G401 (cell line): ENCODE data around the gene KAT2A. TPM values are rescaled to one million over a fixed set of nuclear protein-coding genes. Genes with fewer than 3 reads are reported as not detected.

Source experiments
- DNase-seq: peaks from one replicate; pipeline ENCODE4 v3.0.0-alpha.2; 2015; ENCODE audit warnings: low spot score
- in situ Hi-C: cut with HindIII; loops from 2 replicates; pipeline ENCODE4 v1.10.0; 2016; ENCODE audit warnings: low sequenced_read_pairs, mixed read lengths
- total RNA-seq: library from RNA; depleted of rRNA; stranded (reverse); fragments of >200 nt; shearing (Covaris generic); gene quantifications from 2 replicates; pipeline ENCODE4 v1.2.3, GENCODE V29; 2014

The KAT2A gene
- total RNA-seq, 1 experiment from 2014 or later: 28.6 TPM

GRCh38 chr17:42136654-42137051, 15.5 kb upstream of the KAT2A start:
- no peak for DNase-seq
- in situ Hi-C loops: loop anchor here (5.0 kb wide), 1 partner anchor 71 kb away; no protein-coding TSS in a partner anchor

DNA sequence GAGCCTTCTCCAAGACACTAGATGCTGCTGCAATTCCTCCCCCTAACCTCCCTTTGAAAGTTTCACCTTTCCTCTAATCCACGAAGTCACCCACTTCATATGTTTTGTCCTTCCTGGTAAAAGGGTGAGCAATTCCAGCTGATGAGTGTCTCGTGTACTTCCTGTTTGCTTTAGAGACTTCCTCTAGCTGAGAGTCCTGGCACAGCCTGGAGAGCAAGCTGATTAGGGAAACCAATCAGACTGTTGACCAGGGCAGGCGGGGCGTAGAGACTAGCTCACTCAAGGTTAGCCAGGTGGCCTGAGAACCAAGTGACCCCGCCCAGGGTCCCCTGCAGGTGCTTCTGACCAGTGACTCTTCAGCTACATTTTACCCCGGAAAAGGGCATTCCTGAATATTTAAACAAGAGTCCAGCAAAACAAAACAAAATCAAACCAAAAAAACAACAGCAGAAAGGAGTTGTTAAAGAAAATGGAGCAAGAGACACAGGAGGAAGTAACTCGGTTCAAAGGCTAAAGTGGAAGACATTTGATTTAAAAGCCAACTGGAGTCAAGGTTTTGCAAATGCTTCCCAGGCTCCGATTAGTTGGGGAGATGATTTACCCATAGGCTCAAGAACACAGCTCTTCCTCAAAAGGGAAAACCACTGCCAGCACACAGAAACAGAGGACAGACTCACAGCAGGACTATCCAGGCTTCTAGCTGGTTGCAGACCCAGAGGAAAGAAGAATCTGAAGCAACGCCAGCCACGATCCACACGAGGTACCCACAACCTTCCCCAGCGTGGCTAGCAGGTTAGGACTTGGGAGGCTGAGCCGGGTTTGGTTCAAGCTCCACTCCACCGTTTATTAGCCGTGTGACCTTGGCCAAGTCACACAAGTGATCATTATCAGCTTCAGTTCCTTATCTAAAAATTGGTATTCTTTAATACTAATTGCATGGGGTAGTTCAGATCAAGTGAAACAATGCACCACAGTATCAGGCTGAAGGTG, 14.8 kb upstream of the KAT2A start:
- no peak for DNase-seq
- in situ Hi-C loops: loop anchor here (5.0 kb wide), 1 partner anchor 71 kb away; no protein-coding TSS in a partner anchor

GRCh38 chr17:42135151-42135550, 14.0 kb upstream of the KAT2A start:
- in situ Hi-C loops: loop anchor here (5.0 kb wide), 1 partner anchor 72 kb away; no protein-coding TSS in a partner anchor
- DNase-seq: no peak

GRCh38 chr17:42133461-42134041, 12.4 kb upstream of the KAT2A start:
- DNase-seq: no peak
- in situ Hi-C loops: no loop called here

DNA sequence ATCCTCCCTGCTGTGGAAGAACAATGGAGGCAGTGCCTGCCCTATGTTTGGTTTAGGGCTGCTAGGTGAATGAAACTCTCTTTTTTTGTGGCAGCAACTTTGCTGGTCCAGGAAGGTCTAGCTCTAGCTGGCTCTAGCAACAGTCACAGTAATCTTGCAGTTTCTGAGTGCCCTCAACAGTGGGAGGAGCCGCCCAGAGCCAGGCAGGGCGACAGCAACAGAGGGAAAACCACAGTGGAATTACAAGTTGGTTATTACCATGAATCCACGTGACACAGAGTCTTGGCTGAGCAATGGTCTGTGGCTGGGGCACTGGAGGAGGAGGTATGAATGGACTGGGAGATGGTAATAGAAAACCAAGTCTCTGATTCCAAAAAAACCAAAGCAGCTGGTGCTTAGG, 11.8 kb upstream of the KAT2A start:
- in situ Hi-C loops: no loop called here
- DNase-seq: no peak

GRCh38 chr17:42131981-42132432, 10.8 kb upstream of the KAT2A start:
- no peak for DNase-seq
- in situ Hi-C loops: no loop called here

GRCh38 chr17:42131232-42131631, 10.1 kb upstream of the KAT2A start:
- in situ Hi-C loops: no loop called here
- no peak for DNase-seq

GRCh38 chr17:42130310-42130936, 9.3 kb upstream of the KAT2A start:
- no peak for DNase-seq
- in situ Hi-C loops: no loop called here

- in situ Hi-C loops: no loop called here
- DNase-seq: no peak
These were observed 8.1 kb upstream of the KAT2A start for GRCh38 chr17:42129109-42129837.

DNA sequence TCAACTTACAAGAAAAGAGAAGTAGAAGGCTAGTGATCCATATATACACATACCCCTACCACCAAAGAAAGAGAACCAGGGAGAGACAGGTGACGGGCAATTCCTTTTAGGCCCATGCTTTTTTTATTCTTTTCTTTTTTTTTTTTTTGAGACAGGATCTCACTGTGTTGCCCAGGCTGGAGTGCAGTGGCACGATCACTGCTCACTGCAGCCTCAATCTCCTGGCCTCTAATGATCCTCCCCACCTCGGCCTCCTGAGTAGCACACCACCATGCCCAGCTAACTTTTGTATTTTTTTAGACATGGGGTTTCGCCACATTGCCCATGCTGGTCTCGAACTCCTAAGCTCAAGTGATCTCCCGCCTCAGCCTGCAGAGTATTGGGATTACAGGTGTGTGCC, 6.2 kb upstream of the KAT2A start:
- in situ Hi-C loops: no loop called here
- no peak for DNase-seq

DNA sequence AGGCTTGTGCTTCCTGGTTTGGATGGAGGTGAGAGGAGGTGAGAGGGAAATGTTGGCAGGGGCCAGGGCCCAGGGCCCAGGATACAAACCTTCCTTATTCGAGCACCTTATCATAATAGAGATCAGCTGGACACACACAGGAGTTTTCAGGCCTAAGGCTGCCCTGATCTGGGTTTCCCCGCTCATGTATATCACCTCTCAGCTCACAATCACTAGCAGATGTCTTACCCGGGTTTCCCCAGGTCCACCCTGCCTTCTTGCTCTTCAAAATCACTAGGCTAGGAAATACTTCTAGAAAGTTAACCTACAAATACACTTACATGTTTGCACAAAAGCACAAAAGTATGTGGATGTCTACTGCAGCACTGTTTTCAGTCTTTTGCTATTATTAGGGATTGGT, 5.7 kb upstream of the KAT2A start:
- DNase-seq: no peak
- in situ Hi-C loops: no loop called here

- in situ Hi-C loops: no loop called here
These were observed 4.4 kb upstream of the KAT2A start for GRCh38 chr17:42125565-42125964.

GRCh38 chr17:42124256-42124655, 3.1 kb upstream of the KAT2A start:
- in situ Hi-C loops: no loop called here
- DNase-seq: no peak

More at GRCh38 chr17:42125565-42125964, 4.4 kb upstream of the KAT2A start:
- no peak for DNase-seq

GRCh38 chr17:42122371-42123303, 1.5 kb upstream of the KAT2A start, which contains the start of gene HSPB9:
HSPB9 (plus strand) TSS chr17:42122804; CDS start chr17:42122851, 47 bp downstream.
- in situ Hi-C loops: no loop called here
- DNase-seq: no peak

DNA sequence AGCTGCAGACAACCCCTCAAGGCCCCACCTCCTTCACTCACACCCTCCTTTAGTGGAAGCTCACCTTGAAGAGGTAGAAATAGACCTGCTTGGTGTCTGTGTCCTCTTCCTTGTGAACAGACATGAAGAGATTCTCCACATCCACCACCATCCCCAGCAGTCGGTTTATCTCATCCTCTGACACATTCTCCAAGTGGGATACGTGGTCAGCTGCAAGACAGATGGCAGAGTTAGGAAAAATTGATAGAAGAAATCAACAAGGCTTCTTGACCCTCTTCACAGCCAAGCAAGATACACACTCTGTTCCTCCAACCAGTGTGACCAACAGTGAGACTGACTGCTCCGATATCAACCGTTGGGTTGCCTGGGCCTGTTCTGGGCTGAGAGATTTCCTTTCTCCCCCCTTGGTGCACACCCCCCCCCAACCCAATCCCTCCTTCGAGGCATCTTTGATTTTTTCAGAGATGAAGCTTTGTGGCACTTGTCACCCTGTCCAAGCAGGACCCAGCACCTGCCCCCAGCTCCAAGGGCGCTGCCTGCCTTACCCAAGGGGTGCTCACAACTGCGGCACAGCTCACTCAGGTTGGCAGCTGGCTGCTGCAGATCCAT, 902 bp downstream of the KAT2A start:
- in situ Hi-C loops: no loop called here
- no peak for DNase-seq

GRCh38 chr17:42119301-42119700, 1.9 kb downstream of the KAT2A start:
- in situ Hi-C loops: no loop called here
- no peak for DNase-seq

GRCh38 chr17:42118545-42118944, 2.6 kb downstream of the KAT2A start:
- in situ Hi-C loops: no loop called here
- DNase-seq: no peak

DNA sequence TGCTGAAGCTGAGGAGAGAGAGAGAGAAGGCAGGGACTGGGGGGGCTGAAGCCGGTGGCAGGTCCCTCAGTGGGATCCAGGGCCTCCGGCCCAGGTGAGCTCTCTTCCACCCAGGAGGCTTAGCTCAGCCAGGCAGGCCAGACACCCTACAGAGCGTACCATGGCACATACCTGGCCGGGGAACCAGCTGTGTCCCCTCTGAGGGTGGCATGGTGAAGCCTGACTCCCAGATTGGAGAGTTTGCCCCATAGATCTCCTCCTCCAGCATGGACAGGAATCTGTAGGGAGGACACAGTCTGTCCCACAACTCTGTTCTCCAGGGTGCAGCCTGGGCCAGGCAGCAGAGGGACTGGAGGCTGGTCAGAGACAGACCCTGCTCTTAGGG, 3.0 kb downstream of the KAT2A start:
- in situ Hi-C loops: no loop called here
- DNase-seq: no peak
